GM19193 (cell line): ENCODE data around the gene TNFSF13B.

Source experiments
- POLR2A ChIP-seq: IDR thresholded peaks from 4 replicates; pipeline ENCODE4 v1.6.1; 2011; ENCODE audit not compliant: insufficient read depth, insufficient read length; ENCODE audit errors: extremely low read depth

Gene TNFSF13B

GRCh38 chr13:108269601-108270328 lies at the start of gene TNFSF13B:
TNFSF13B (plus strand) TSS chr13:108269718; CDS start chr13:108269896, 178 bp downstream.
- peak; percentile 63 for TF ChIP-seq POLR2A

GRCh38 chr13:108220041-108220440 lies 49.5 kb upstream of the TNFSF13B start:
- TF ChIP-seq POLR2A, result no peak

- TF ChIP-seq POLR2A, result no peak
Observed at GRCh38 chr13:108223687-108224503, 45.6 kb upstream of the TNFSF13B start.

GRCh38 chr13:108225440-108225839 lies 44.1 kb upstream of the TNFSF13B start:
- no peak for TF ChIP-seq POLR2A

GRCh38 chr13:108226184-108226583 lies 43.3 kb upstream of the TNFSF13B start:
- no peak for TF ChIP-seq POLR2A

GRCh38 chr13:108227651-108228272 lies 41.8 kb upstream of the TNFSF13B start:
- no peak for TF ChIP-seq POLR2A

- no peak for TF ChIP-seq POLR2A
Observed at GRCh38 chr13:108230377-108230776, 39.1 kb upstream of the TNFSF13B start.

GRCh38 chr13:108249150-108249549 lies 20.4 kb upstream of the TNFSF13B start:
- no peak for TF ChIP-seq POLR2A

- no peak for TF ChIP-seq POLR2A
Observed at GRCh38 chr13:108257248-108257647, 12.3 kb upstream of the TNFSF13B start.

- no peak for TF ChIP-seq POLR2A
Observed at GRCh38 chr13:108263621-108264355, 5.7 kb upstream of the TNFSF13B start.

GRCh38 chr13:108266321-108266990 lies 3.1 kb upstream of the TNFSF13B start:
- TF ChIP-seq POLR2A, result no peak

GRCh38 chr13:108267347-108267746 lies 2.2 kb upstream of the TNFSF13B start:
- TF ChIP-seq POLR2A, result no peak

GRCh38 chr13:108268466-108269112 lies 929 bp upstream of the TNFSF13B start:
- TF ChIP-seq POLR2A, result no peak

- no peak for TF ChIP-seq POLR2A
Observed at GRCh38 chr13:108270442-108270841, 924 bp downstream of the TNFSF13B start.
